ENCODE results near the gene CLEC3B. TPM values are rescaled to one million over a fixed set of nuclear protein-coding genes. Genes with fewer than 3 reads are reported as not detected.

The CLEC3B gene
- polyA plus RNA-seq, 3 donors = 26.5 to 44.4 (median 27.2) TPM

- no peak for DNase-seq
Observed at GRCh38 chr3:45000823-45001222, 25.3 kb upstream of the CLEC3B start.

GRCh38 chr3:45001738-45002137 lies 24.4 kb upstream of the CLEC3B start:
- DNase-seq = no peak

- no peak for DNase-seq
Observed at GRCh38 chr3:45002139-45002660, 23.9 kb upstream of the CLEC3B start.

- DNase-seq = no peak
Observed at GRCh38 chr3:45002720-45003119, 23.4 kb upstream of the CLEC3B start.

GRCh38 chr3:45003406-45003805 lies 22.7 kb upstream of the CLEC3B start:
- DNase-seq = no peak

GRCh38 chr3:45003859-45004258 lies 22.2 kb upstream of the CLEC3B start:
- DNase-seq = no peak

- no peak for DNase-seq
Observed at GRCh38 chr3:45007091-45007490, 19.0 kb upstream of the CLEC3B start.

GRCh38 chr3:45008117-45008516 lies 18.0 kb upstream of the CLEC3B start:
- no peak for DNase-seq

GRCh38 chr3:45009868-45010267 lies 16.2 kb upstream of the CLEC3B start:
- no peak for DNase-seq

- DNase-seq = no peak
Observed at GRCh38 chr3:45010811-45011333, 15.2 kb upstream of the CLEC3B start.

GRCh38 chr3:45011756-45012508 lies 14.2 kb upstream of the CLEC3B start:
- DNase-seq = peak; percentile 78

- no peak for DNase-seq
Observed at GRCh38 chr3:45012577-45012976, 13.5 kb upstream of the CLEC3B start.

GRCh38 chr3:45016916-45017315 lies 9.2 kb upstream of the CLEC3B start:
- DNase-seq = no peak

GRCh38 chr3:45017821-45018220 lies 8.3 kb upstream of the CLEC3B start:
- no peak for DNase-seq

- no peak for DNase-seq
Observed at GRCh38 chr3:45020534-45020933, 5.6 kb upstream of the CLEC3B start.

GRCh38 chr3:45021524-45022297 lies 4.4 kb upstream of the CLEC3B start:
- DNase-seq = no peak

GRCh38 chr3:45023675-45024074 lies 2.4 kb upstream of the CLEC3B start:
- DNase-seq = no peak

GRCh38 chr3:45024542-45025255 lies 1.4 kb upstream of the CLEC3B start:
- DNase-seq = no peak

GRCh38 chr3:45026957-45027356 lies 854 bp downstream of the CLEC3B start:
- no peak for DNase-seq

GRCh38 chr3:45027441-45027840 lies 1.3 kb downstream of the CLEC3B start:
- no peak for DNase-seq

GRCh38 chr3:45029216-45029615 lies 3.1 kb downstream of the CLEC3B start:
- no peak for DNase-seq

GRCh38 chr3:45029661-45030060 lies 3.6 kb downstream of the CLEC3B start:
- no peak for DNase-seq
